ENCODE results near the gene PATE1. TPM values are rescaled to one million over a fixed set of nuclear protein-coding genes. Genes with fewer than 3 reads are reported as not detected.
"Not testable (repeated sequence)": the region's sequence is repeated elsewhere in the genome, so short reads cannot be mapped to it uniquely, and the experiment has no call there.

The PATE1 gene, protein sequence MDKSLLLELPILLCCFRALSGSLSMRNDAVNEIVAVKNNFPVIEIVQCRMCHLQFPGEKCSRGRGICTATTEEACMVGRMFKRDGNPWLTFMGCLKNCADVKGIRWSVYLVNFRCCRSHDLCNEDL
- total RNA-seq = not detected

DNA sequence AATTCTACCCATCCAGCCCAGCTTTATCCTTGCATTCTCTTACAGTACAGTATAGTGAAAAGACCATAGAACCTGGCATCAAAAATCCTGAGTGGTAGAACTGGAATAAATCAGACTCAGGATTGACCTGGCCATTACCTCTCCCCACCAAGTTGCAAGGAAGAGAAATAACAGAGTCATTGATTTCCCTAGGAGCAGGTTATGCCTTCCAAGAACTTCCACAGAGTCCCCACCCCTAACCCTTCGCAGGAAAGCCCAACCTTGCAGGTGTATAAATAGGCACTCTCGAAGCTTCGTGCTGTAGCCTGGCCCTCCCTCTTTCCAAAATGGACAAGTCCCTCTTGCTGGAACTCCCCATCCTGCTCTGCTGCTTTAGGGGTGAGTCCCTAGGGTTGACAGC lies at the start of gene PATE1:
Gene PATE1, plus strand, starts transcription at position 301 of the 400 bp plus-strand sequence. Its CDS starts 26 bp downstream, at position 327.
- no peak for DNase-seq
- H3K36me3 Mint-ChIP-seq (ENCODE audit: low read depth) = no peaks in the 10 kb centered on the region
- CTCF ChIA-PET = interaction anchor here (0.7 kb wide), 1 partner anchor 112 kb away, joined by 3 read pairs; no protein-coding TSS in a partner anchor
- no peaks in the 10 kb centered on the region for H3K4me1 Mint-ChIP-seq (ENCODE audit: low read depth)
- peaks cover 12% of the 10 kb centered on the region for H3K27me3 Mint-ChIP-seq (ENCODE audit: low read depth)
- H3K27ac Mint-ChIP-seq = no peak within 1 kb of the TSS
- intact Hi-C loops (cut with micrococcal nuclease) = no loop called here
- H3K4me3 Mint-ChIP-seq = no peak within 1 kb of the TSS
- H3K9me3 Mint-ChIP-seq = no peaks in the 10 kb centered on the region

DNA sequence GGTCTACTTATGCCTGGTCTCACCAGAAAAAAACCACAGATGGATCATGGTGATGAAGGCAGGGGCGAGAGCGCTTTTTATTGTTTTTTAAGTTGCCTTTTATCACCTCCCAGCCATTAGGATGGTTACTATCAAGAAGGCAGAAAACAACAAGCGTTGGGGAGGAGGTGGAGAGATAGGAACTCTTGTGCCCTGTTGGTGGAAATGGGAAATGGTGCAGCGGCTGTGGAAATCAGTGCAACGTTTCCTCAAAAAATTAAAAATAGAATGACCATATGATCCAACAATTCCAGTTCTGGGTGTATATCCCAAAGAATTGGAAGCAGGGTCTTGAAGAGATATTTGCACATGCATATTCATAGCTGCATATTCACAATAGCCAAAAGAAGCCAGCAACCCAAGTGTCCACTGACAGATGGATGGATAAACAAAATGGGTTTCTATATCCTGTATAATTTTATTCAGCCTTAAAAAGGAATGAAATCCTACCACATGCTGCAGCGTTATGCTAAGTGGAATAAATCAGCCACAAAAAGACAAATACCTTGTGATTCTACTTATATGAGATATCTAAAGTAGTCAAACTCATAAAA lies 45.0 kb upstream of the PATE1 start:
- intact Hi-C loops (cut with micrococcal nuclease) = no loop called here
- Mint-ChIP-seq H3K27ac (no peak overlapping the region), H3K4me3 (no peak overlapping the region), H3K9me3 (no peaks in the 10 kb centered on the region), H3K4me1 (ENCODE audit: low read depth) (no peaks in the 10 kb centered on the region), H3K27me3 (ENCODE audit: low read depth) (peaks cover 12% of the 10 kb centered on the region), H3K36me3 (ENCODE audit: low read depth) (no peaks in the 10 kb centered on the region)
- CTCF ChIA-PET = no interaction called here
- DNase-seq = no peak

DNA sequence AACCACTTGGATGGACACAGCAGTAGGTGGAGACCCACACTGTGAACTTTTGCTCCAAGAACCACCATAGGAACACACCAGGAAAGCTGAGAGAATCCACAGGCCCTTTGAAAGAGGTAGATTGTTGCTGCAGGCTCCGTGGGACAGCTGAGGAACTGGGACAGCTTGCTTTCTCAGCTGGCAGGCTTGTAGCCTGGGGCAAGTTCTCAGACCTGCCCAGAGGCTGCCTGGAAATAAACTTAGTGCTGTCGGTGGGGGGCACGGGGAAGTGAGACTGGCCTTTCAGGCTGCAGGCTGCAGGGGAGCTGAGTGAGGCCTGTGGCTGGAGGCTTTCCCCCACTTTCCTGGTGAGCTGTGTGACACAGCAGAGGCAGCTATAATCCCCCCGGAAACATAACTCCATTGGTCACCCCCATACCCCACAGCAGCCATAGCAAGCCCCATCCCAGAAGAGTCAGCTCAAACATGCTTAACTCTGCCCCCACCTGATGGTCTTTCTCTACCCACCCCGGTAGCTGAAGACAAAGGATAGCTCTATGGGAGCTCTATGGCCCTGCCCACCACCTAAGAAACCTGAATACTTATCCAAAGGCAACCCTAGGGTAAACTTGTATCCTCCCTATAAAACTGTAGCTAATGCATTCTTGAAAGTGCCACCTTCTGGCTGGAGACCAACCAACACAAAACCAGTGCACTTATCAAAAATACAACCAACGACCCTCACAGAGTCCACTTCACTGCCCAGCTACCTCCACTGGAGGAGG lies 44.0 kb upstream of the PATE1 start:
- Mint-ChIP-seq H3K4me1 (ENCODE audit: low read depth) (no peaks in the 10 kb centered on the region), H3K27ac (no peak overlapping the region), H3K9me3 (no peaks in the 10 kb centered on the region), H3K27me3 (ENCODE audit: low read depth) (peaks cover 16% of the 10 kb centered on the region), H3K36me3 (ENCODE audit: low read depth) (no peaks in the 10 kb centered on the region), H3K4me3 (no peak overlapping the region)
- CTCF ChIA-PET = no interaction called here
- no peak for DNase-seq
- intact Hi-C loops (cut with micrococcal nuclease) = no loop called here

DNA sequence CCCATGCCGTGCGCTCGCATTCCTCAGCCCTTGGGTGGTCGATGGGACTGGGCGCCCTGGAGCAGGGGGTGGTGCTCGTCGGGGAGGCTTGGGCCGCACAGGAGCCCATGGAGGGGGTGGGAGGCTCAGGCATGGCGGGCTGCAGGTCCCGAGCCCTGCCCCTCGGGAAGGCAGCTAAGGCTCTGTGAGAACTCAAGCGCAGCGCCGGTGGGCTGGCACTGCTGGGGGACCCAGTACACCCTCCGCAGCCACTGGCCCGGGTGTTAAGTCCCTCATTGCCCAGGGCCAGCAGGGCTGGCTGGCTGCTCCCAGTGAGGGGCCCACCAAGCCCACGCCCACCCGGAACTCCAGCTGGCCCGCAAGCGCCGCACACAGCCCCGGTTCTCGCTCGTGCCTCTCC lies 41.4 kb upstream of the PATE1 start:
- CTCF ChIA-PET; DNase-seq; H3K27ac Mint-ChIP-seq; intact Hi-C loops (cut with micrococcal nuclease); H3K9me3 Mint-ChIP-seq; H3K36me3 Mint-ChIP-seq (ENCODE audit: low read depth); H3K4me1 Mint-ChIP-seq (ENCODE audit: low read depth); H3K4me3 Mint-ChIP-seq: not testable (repeated sequence)
- peaks cover 18% of the 10 kb centered on the region for H3K27me3 Mint-ChIP-seq (ENCODE audit: low read depth)

DNA sequence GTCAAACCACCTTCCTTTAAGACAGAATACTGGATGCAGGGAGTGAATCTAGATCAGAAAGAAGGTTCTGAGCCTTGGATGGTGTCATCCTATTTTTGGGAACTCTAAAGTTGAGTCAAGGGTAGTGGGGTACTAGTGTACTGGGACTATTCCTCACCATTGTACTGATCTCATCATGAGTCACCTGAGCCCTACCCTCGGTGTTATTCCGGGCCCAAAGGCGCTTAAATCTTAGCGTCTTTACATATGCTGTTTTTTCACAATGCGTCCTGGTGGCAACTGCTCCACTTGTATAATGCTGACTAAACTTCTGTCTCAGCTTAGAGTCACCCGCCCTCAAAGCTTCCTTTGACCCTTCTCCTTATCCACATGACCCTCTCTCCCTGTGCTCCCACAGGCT lies 25.3 kb upstream of the PATE1 start:
- no peaks in the 10 kb centered on the region for H3K4me1 Mint-ChIP-seq (ENCODE audit: low read depth)
- CTCF ChIA-PET = no interaction called here
- no peaks in the 10 kb centered on the region for H3K36me3 Mint-ChIP-seq (ENCODE audit: low read depth)
- DNase-seq = no peak
- peaks cover 8% of the 10 kb centered on the region for H3K27me3 Mint-ChIP-seq (ENCODE audit: low read depth)
- H3K27ac Mint-ChIP-seq = no peak overlapping the region
- H3K9me3 Mint-ChIP-seq = no peaks in the 10 kb centered on the region
- H3K4me3 Mint-ChIP-seq = no peak overlapping the region
- intact Hi-C loops (cut with micrococcal nuclease) = no loop called here

DNA sequence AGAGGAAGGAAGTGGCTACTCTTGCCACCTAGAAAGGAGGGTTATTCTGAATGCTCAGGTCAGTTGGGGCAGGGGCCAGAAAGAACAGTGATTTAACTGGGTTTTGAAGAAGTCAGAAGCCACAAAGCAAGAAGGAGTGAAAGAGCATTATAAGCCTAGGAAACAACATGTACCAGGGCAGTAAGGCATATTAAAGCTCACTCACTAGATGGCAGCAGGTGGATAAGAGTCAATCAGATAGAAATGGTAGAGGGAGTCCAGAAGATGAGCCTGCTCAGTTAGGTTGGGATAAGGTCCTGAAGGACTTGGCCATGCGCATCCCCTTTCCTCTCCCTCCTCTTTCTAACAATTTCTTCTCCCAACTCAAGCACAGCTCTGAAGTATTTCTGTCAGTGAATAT lies 22.0 kb upstream of the PATE1 start:
- Mint-ChIP-seq H3K9me3 (no peaks in the 10 kb centered on the region), H3K27ac (no peak overlapping the region), H3K36me3 (ENCODE audit: low read depth) (no peaks in the 10 kb centered on the region), H3K27me3 (ENCODE audit: low read depth) (peaks cover 11% of the 10 kb centered on the region), H3K4me3 (no peak overlapping the region), H3K4me1 (ENCODE audit: low read depth) (no peaks in the 10 kb centered on the region)
- intact Hi-C loops (cut with micrococcal nuclease) = loop anchor here (1.0 kb wide), 1 partner anchor 150 kb away; no protein-coding TSS in a partner anchor
- CTCF ChIA-PET = interaction anchor here (1.0 to 1.2 kb wide), 2 partner anchors 155 to 156 kb away, joined by 3 to 6 read pairs; no protein-coding TSS in a partner anchor
- peak; percentile 6 for DNase-seq

DNA sequence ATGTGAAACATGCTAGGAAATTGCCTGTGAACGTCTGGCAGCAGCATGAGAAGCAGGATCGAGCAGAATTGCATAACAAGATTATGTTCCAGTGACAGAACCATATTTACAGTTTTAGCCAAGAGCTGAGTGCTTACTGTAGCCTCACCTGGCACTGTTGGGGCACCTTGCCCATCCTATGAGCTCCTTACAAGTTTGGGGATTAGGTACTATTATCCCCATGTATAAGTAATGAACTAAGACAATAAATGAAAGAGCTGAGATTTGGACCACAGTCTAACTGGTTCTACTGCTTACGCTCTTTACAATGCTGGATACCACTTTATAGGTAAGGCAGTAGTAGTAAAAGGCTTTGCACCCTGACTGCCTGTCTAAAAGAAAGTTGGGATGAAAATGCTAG lies 17.1 kb upstream of the PATE1 start:
- DNase-seq = no peak
- CTCF ChIA-PET = interaction anchor here (0.6 kb wide), 1 partner anchor 168 kb away, joined by 4 read pairs; no protein-coding TSS in a partner anchor

DNA sequence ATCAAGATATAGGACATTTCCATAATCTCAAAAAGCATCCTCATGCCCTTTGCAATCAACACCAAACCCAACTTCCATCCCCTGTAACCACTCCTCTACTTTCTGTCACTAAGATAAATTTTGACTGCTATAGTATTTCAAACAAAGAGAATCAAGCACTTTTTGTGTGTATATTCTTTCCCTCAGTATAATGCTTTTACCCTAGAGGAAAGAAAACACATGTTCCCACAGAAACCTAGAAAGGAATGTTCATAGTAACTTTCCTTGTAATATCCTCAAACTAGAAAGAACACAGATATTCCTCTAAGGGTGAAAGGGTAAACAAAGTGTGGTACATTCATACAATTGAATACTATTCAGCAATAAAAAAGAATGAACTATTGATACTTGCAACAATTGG lies 5.5 kb upstream of the PATE1 start:
- H3K27ac Mint-ChIP-seq = no peak overlapping the region
- CTCF ChIA-PET = no interaction called here
- H3K36me3 Mint-ChIP-seq (ENCODE audit: low read depth) = no peaks in the 10 kb centered on the region
- H3K4me1 Mint-ChIP-seq (ENCODE audit: low read depth) = no peaks in the 10 kb centered on the region
- no peak overlapping the region for H3K4me3 Mint-ChIP-seq
- H3K9me3 Mint-ChIP-seq = peaks cover 3% of the 10 kb centered on the region
- DNase-seq = no peak
- peaks cover 9% of the 10 kb centered on the region for H3K27me3 Mint-ChIP-seq (ENCODE audit: low read depth)
- intact Hi-C loops (cut with micrococcal nuclease) = no loop called here

More for the DNA sequence above, 17.1 kb upstream of the PATE1 start:
- H3K36me3 Mint-ChIP-seq (ENCODE audit: low read depth) = no peaks in the 10 kb centered on the region
- intact Hi-C loops (cut with micrococcal nuclease) = no loop called here
- no peaks in the 10 kb centered on the region for H3K4me1 Mint-ChIP-seq (ENCODE audit: low read depth)
- no peak overlapping the region for H3K27ac Mint-ChIP-seq
- peaks cover 12% of the 10 kb centered on the region for H3K27me3 Mint-ChIP-seq (ENCODE audit: low read depth)
- H3K9me3 Mint-ChIP-seq = no peaks in the 10 kb centered on the region
- no peak overlapping the region for H3K4me3 Mint-ChIP-seq

DNA sequence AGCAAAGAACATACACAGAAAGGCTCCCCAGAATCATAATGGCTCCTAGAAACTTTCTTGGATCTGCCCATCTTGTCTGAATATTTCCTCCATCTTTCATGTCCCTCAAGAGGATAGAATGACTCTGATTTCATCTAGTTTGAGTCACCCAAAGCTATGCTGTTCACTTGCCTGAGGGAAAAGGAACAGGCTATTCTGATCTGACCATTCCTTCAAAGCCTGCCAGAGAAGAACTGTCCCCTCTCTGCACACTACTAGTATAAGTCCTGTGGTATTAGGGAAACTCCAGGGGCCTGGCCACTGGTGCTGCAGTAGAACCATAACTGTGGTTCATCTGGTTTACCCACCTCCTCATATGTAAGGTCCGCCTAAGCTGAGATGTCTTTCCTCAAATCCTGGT lies 2.4 kb upstream of the PATE1 start:
- no peaks in the 10 kb centered on the region for H3K4me1 Mint-ChIP-seq (ENCODE audit: low read depth)
- no peaks in the 10 kb centered on the region for H3K9me3 Mint-ChIP-seq
- peaks cover 9% of the 10 kb centered on the region for H3K27me3 Mint-ChIP-seq (ENCODE audit: low read depth)
- no peak for DNase-seq
- no peaks in the 10 kb centered on the region for H3K36me3 Mint-ChIP-seq (ENCODE audit: low read depth)
- CTCF ChIA-PET = no interaction called here
- no peak overlapping the region for H3K4me3 Mint-ChIP-seq
- intact Hi-C loops (cut with micrococcal nuclease) = no loop called here
- H3K27ac Mint-ChIP-seq = no peak overlapping the region

DNA sequence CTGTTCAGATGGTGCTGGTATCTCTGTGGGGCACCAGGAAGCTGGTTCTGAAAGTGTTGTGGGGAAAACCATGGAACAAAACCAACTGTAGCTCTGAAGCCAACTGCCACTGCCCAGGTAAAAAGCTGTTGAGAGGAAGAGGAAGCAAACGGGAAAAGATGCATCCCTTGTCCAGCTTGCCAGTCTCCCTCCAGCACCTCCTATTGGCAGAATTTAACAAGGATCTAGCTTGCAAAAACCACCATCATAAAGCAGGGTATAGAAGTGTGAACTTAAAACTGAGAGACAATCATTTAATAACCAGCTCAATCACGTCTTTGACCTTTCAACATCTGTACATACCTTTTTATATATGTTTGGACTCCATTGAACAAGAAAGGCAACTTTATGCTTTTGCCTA lies 4.5 kb downstream of the PATE1 start:
- no peaks in the 10 kb centered on the region for H3K36me3 Mint-ChIP-seq (ENCODE audit: low read depth)
- H3K27me3 Mint-ChIP-seq (ENCODE audit: low read depth) = peaks cover 12% of the 10 kb centered on the region
- CTCF ChIA-PET = no interaction called here
- H3K27ac Mint-ChIP-seq = no peak overlapping the region
- H3K4me3 Mint-ChIP-seq = no peak overlapping the region
- no peaks in the 10 kb centered on the region for H3K9me3 Mint-ChIP-seq
- intact Hi-C loops (cut with micrococcal nuclease) = no loop called here
- no peaks in the 10 kb centered on the region for H3K4me1 Mint-ChIP-seq (ENCODE audit: low read depth)
- DNase-seq = no peak

DNA sequence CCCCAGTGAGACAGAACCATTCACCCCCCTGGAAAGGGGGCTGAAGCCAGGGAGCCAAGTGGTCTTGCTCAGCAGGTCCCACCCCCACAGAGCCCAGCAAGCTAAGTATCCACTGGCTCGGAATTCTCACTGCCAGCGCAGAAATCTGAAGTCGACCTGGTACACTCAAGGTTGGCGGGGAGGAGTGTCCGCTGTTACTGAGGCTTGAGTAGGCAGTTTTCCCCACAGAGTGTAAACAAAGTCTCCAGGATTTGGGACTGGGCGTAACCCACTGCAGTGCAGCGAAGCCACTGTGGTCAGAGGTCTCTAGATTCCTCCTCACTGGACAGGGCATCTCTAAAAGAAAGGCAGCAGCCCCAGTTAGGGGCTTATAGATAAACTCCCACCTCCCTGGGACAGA lies 10.0 kb downstream of the PATE1 start:
- H3K4me1 Mint-ChIP-seq (ENCODE audit: low read depth) = no peaks in the 10 kb centered on the region
- H3K27ac Mint-ChIP-seq = no peak overlapping the region
- H3K4me3 Mint-ChIP-seq = no peak overlapping the region
- H3K36me3 Mint-ChIP-seq (ENCODE audit: low read depth) = peaks cover 1% of the 10 kb centered on the region
- intact Hi-C loops (cut with micrococcal nuclease) = no loop called here
- DNase-seq = no peak
- peaks cover 17% of the 10 kb centered on the region for H3K27me3 Mint-ChIP-seq (ENCODE audit: low read depth)
- CTCF ChIA-PET = no interaction called here
- peaks cover 14% of the 10 kb centered on the region for H3K9me3 Mint-ChIP-seq

DNA sequence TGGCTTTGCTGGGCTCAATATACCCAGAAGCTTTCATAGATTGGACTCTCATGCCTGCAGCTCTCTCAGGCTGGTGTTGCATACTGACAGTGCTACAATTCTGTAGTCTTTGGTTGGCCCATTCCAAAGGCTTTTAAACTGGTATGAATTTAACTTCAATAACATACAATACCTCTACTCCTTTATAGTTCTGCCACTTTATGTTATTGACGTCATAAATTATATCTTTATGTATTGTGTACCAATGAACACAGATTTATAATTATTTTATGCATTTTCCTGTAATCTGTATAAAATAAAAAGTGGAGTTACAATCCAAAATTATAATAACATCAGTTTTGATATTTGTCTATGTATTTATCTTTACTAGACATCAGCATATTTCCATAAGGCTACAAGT lies 16.4 kb downstream of the PATE1 start:
- Mint-ChIP-seq H3K4me3 (no peak overlapping the region), H3K9me3 (peaks cover 14% of the 10 kb centered on the region), H3K4me1 (ENCODE audit: low read depth) (no peaks in the 10 kb centered on the region), H3K36me3 (ENCODE audit: low read depth) (peaks cover 1% of the 10 kb centered on the region), H3K27me3 (ENCODE audit: low read depth) (peaks cover 9% of the 10 kb centered on the region), H3K27ac (no peak overlapping the region)
- CTCF ChIA-PET = no interaction called here
- no peak for DNase-seq
- intact Hi-C loops (cut with micrococcal nuclease) = no loop called here

DNA sequence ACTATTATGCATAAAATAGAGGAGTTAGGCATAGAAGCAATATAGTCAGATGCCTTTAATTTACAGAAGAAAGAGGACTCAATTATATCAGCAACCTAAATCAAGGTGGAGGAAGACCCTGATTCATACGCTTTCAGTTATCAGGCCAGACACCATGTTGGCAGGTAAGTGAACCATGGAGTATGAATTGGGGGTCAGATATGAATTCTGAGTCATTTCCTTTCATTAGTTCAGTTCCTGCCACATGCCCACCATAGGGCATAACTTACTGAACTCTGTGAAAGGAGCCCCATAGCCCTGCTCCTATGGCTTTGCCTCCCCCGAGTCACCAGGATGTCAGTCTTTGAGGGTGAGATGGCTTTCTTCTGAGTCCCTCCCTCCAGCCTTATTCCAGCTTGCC lies 17.4 kb downstream of the PATE1 start:
- H3K27me3 Mint-ChIP-seq (ENCODE audit: low read depth) = peaks cover 10% of the 10 kb centered on the region
- intact Hi-C loops (cut with micrococcal nuclease) = no loop called here
- H3K4me3 Mint-ChIP-seq = no peak overlapping the region
- H3K4me1 Mint-ChIP-seq (ENCODE audit: low read depth) = peaks cover 2% of the 10 kb centered on the region
- no peak for DNase-seq
- peaks cover 7% of the 10 kb centered on the region for H3K9me3 Mint-ChIP-seq
- CTCF ChIA-PET = no interaction called here
- no peaks in the 10 kb centered on the region for H3K36me3 Mint-ChIP-seq (ENCODE audit: low read depth)
- H3K27ac Mint-ChIP-seq = no peak overlapping the region
